Uterus (tissue), 2 donors: ENCODE measurements around the gene GALNT2.

Experiments
- POLR2A ChIP-seq, 2 donors: fragments of 450-650 bp; IDR thresholded peaks; one replicate each; pipeline ENCODE4 v1.6.1; 2016; ENCODE audit warnings: antibody characterized with exemption in 2 of 2, mild to moderate bottlenecking in 1 of 2, moderate library complexity in 1 of 2
- TF ChIP-seq, protein P1 (sequence below), 4 experiments: fragments of 200-600 bp in 2 of 4; fragments of 450-650 bp in 2 of 4; sonication (generic) in 2 of 4; IDR thresholded peaks; one replicate each; pipeline ENCODE4 v1.5.1; 2016 to 2019; ENCODE audit warnings: antibody characterized with exemption in 4 of 4, mild to moderate bottlenecking in 2 of 4, moderate library complexity in 1 of 4

DNA sequence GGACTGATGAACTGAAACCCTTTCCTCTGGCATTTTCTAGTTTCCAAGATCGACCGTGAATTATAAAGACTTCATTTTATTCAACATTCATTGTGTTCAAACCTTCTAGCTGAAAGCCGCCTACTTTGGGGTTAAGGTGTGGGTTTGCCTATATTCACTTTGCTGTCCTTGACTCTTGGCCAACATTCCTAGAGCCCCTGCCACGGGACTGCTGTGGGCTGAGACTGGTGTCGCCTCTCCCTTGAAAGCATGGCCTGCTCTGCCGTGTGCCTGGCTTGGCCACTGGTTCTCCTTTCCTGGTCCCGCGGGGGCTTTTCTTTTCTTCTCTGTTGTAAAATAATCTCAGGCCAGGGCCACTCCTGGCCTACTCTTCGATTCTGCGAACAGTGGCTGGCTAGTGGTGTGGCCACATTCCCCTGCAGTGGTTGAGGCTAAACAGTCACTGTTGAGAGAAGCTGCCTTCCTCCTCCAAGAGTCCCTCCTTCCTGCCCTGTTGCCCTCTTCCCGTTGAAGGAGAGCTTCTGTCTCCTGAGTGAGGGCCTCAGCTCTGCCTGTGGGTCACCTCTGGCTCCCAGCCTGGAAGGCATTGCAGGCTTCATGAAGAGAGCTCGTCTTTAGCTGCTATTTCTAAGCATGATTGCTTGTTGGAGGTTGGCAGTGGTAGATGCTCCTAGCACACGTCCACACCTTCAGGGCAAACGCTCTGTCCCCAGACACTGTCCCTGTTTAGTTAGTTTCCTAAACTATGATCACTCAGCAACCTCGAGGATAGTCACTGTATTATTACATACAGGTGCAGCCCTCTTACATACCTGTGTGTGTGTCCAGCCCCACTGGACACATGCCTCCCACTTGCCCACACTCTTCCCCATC, 80.5 kb downstream of the GALNT2 start:
- TF ChIP-seq, protein P1, sequence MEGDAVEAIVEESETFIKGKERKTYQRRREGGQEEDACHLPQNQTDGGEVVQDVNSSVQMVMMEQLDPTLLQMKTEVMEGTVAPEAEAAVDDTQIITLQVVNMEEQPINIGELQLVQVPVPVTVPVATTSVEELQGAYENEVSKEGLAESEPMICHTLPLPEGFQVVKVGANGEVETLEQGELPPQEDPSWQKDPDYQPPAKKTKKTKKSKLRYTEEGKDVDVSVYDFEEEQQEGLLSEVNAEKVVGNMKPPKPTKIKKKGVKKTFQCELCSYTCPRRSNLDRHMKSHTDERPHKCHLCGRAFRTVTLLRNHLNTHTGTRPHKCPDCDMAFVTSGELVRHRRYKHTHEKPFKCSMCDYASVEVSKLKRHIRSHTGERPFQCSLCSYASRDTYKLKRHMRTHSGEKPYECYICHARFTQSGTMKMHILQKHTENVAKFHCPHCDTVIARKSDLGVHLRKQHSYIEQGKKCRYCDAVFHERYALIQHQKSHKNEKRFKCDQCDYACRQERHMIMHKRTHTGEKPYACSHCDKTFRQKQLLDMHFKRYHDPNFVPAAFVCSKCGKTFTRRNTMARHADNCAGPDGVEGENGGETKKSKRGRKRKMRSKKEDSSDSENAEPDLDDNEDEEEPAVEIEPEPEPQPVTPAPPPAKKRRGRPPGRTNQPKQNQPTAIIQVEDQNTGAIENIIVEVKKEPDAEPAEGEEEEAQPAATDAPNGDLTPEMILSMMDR (IDR thresholded peaks at IDR 0.05), result no peak
- no peak for TF ChIP-seq POLR2A (IDR thresholded peaks at IDR 0.05)
